ENCODE results near the gene DDX23.
A peak's percentile ranks its signal among the peaks of the same experiment; 100 is the strongest.
"Not testable (repeated sequence)": the region's sequence is repeated elsewhere in the genome, so short reads cannot be mapped to it uniquely, and the experiment has no call there.

Gene DDX23

DNA sequence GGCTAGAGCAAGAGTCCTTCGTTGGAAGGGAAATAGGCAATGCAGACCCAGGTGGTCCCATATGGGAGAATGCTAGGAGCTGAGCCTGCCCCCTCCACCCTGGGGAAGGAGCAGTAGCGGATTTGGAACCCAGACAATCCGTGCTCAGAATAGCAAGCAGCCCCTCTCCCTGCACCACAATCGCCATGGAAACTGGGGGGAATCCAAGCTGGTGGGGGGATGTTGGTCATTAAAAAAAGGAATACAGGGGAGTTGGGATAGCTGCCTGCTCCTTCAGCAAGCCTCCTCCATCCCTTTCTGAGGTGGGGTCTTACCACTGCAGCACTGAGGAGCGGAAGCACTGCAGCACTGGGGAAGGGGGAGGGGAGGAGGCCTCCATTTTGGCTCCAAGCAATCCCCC, 10.8 kb upstream of the DDX23 start:
- DNase-seq (ENCODE audit: low read depth) = no peak

DNA sequence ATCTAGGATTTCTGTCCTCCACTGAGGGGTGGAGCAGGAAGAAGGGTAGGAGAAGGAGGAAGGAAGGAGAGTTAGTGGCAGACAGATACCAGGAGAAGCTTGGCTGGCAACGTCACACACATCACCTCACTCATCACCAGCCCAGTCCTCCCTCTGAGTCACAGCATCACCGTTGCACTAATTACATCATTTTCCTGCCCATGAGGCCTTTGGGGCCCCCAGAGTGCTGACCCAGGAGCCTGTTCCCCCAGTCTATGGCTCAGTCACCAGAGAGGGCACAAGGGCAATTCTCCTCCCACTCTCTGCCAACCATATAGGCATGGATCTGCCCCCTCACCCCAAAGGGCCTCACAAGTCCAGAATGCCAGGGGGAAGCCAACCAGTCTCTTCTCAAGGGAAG, 9.1 kb upstream of the DDX23 start:
- no peak for DNase-seq (ENCODE audit: low read depth)

DNA sequence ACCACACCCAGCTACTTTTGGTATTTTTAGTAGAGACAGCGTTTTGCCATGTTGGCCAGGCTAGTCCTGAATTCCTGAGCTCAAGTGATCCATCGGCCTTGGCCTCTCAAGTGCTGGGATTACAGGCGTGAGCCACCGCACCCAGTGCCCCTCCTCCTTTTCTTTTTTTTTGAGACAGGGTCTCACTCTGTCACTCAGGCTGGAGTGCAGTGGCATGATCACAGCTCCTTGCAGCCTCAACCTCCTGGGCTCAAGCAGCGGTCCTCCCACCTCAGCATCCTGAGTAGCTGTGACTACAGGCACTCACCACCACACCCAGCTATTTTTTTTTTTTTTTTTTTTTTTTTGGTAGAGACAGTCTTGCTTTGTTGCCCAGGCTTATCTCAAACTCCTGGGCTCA, 8.3 kb upstream of the DDX23 start:
- not testable (repeated sequence) for DNase-seq (ENCODE audit: low read depth)

DNA sequence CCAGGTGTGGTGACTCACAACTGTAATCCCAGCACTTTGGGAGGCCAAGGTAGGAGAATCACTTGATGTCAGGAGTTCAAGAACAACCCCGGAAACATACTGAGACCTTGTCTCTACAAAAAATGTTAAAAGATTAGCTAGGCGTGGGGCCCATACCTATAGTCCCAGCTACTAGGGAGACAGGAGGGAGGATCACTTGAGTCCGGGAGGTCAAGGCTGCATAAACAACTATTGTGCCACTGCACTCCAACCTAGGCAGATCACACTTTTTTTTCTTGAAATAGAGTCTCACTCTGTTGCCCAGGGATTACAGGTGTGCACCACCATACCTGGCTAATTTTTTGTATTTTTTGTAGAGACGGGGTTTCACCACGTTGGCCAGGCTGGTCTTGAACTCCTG, 7.6 kb upstream of the DDX23 start:
- DNase-seq (ENCODE audit: low read depth) = no peak

DNA sequence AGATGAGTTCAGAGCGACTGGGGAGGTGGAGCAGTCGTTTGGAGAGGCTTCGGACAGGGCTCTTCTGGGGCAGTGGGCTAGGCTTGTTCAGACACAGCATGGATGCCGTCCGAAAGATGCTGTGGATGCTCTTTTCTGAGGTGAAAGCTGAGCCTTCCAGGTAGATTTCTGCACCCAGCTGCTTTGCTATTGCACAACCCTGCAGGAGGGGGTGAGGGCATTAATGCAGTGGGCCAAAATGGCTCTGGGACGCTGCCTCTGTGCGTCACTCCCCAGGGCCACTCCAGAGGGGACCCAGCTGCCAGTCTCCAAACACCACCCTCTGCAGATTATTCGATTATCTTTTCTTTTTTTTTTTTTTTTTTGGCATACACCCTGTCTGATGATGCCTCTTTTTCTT, 6.1 kb upstream of the DDX23 start:
- DNase-seq (ENCODE audit: low read depth) = no peak

DNA sequence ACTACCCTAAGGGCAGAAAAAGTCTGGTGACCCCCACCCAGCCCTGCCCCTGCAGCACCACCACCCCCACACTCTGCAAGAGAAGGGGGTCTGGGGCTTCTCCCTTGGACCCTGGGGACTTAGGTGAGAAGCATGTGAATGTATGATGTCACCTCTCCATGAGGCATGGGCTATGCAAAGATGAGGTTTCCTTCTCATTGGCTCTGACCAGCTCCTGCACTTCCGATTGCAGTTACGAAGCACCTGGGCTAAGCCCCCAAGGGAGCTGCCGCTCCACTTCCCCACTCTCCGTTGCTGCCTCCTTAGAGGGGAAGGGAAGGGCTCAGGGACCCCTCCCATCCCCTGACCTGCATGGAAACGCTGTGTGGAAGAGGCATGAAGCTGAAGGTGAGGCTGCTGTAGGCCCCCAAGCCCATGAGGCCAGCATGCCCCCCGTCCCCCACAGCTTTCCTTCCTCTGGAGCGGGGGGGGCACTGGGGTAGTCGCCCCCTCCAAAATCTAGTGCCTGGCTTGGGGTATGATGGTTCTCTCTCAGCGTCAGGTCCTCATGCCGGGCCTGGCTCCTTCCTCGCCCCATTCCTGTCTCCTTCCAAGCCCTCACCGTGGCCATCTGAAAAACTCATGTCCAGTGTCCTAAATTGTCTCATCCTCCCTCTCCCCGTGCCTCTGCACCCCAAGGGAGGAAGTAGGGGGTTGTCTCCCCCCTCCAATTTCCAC, 5.5 kb upstream of the DDX23 start:
- no peak for DNase-seq (ENCODE audit: low read depth)

DNA sequence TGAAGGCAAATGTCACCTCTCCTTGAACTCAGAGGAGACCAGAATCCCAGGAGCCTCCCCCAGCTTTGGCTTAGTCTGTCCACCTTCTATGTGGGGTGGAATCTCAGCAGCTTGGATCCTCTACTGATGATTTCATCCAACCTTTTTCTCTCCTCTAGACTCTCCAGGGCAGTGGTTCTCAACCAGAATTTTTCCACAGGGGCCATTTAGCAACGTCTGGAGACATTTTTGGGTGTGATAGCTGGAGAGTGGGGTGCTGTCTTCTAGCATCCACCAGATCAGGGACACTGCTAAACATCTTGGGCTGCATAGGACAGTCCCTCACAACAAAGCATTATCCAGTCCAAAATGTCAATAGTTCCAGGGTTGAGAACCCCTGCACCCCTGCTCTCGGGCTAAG, 4.4 kb upstream of the DDX23 start:
- no peak for DNase-seq (ENCODE audit: low read depth)

DNA sequence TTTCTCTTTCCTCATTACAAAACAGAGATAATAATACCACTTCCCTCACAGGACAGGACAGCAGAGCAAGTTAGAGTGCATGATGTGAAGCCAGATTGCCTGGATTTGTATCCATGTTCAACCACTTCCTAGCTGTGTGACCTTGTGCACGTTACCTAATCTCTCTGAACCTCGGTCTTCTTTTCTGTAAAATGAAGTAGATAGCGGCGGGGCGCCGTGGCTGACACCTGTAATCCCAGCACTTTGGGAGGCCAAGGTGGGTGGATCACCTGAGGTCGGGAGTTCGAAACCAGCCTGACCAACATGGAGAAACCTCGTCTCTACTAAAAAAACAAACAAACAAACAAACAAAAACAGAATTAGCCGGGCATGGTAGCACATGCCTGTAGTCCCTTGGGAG, 3.0 kb upstream of the DDX23 start:
- DNase-seq (ENCODE audit: low read depth) = not testable (repeated sequence)

DNA sequence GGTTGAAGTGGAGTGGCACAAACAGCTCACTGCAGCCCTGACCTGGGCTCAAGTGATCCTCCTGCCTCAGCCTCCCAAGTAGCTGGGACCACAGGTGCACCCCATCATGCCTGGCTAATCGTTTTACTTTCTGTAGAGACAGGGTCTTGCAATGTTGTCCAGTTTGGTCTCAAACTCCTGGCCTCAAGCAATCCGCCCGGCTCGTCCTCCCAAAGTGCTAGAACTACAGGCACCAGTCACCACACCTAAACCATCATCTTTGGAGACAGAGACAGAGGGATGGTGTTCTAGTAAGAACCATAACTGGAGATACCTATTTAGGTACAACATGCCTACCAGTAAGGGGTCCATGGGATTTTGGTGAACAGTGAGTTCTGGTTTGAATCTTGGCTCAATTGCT, 2.5 kb upstream of the DDX23 start:
- no peak for DNase-seq (ENCODE audit: low read depth)

DNA sequence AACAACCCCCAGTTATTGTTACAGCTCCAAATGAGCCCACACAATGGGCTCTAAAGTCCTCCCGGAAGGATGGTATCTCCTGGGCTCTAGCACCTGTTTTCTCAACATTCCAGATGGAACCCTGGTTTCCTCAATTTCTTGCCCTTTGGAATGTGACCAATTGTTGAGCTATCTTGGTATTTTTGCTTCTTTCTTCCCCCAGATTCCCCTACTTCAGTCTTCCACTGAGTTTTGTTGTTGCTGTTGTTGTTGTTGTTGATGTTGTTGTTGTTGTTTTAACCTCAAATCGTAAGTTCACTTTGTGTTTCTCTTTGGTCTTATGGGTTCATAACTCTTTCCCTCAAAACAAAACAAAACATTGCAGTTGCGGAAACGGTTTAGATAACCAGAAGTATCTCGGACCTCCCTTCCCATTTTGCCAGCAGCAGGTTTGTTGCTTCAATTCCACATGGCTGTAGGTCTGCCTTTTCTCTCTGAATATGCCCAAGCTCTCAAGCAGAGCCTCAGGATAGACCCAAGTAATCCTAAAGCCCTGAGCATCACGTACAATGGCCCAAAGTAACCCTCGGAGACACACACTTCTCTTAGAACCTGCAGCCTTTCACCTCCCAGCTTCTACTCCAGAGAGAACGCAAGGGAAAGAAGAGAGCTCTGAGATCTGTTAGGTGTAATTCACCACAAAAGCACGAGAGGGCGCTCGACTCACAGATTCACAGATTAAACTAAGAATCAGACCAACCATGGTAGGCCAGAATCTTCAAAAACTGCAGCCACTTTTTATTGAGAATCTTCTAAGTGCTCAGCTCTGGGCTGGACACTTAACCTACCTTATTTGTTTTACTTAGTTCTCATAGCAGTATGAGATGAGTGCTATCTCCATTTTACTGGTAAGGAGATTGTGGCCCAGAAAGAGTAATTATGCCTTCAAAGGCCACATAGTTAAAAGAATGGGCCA, 1.0 kb upstream of the DDX23 start:
- peak; percentile 89 for DNase-seq (ENCODE audit: low read depth)

DNA sequence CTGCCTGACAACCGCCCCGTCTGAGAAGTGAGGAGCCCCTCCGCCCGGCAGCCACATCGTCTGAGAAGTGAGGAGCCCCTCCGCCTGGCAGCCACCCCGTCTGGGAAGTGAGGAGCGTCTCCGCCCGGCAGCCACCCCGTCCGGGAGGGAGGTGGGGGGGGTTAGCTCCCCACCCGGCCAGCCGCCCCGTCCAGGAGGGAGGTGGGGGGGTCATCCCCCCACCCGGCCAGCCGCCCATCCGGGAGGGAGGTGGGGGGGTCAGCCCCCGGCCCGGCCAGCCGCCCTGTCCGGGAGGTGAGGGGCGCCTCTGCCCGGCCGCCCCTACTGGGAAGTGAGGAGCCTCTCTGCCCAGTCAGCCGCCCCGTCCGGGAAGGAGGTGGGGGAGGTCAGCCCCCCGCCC, 9.9 kb downstream of the DDX23 start:
- not testable (repeated sequence) for DNase-seq (ENCODE audit: low read depth)

DNA sequence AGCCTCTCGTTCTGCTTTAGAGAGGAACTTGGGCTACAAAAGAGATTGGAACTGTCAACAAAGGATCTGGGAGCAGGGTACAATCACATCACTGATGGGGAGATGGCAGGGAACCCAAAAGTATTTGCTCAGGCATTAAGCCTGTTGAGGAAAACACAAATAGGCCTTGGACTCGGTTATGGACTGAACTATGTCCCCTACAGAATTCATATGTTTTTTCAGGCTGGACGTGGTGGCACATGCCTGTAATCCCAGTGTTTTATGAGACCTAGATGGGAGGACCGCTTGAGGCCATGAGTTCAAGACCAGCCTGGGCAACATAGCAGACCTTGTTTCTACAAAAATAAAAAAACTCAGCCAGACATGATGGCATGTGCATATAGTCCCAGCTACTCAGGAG, 13.9 kb downstream of the DDX23 start:
- DNase-seq (ENCODE audit: low read depth) = no peak

DNA sequence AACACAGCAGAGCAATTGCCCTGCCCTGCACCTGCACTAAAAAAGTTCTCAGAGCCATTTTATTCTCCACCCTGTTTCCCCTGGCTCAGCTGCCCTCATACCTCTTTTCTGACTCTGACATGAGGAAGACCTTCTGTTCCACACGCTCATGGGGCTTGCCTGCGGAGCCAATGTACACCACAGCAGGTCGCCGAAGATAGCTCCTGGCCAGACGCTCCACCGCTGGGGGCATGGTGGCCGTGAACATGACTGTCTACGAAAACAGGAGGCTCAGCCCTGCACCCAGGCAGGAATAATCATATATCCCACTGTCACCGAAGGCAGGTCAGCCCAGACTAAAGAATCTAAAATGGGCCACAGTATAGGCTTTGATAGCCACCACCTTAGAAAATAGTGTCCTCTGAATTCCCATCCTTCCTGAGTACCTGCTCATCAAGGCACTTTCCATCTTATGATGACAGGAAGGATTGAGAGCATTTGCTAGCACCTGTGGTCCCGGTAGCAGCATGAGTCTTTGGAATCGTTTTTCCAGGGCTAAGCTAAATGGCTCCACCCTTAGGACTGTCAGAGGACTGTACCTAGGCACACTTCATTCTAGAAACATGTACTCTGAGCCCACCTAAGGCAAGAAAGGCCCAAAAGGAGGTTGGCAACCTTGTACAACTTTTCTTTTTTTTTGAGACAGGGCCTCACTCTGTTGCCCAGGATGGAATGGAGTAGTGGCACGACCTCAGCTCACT, 19.5 kb downstream of the DDX23 start:
- DNase-seq (ENCODE audit: low read depth) = no peak

DNA sequence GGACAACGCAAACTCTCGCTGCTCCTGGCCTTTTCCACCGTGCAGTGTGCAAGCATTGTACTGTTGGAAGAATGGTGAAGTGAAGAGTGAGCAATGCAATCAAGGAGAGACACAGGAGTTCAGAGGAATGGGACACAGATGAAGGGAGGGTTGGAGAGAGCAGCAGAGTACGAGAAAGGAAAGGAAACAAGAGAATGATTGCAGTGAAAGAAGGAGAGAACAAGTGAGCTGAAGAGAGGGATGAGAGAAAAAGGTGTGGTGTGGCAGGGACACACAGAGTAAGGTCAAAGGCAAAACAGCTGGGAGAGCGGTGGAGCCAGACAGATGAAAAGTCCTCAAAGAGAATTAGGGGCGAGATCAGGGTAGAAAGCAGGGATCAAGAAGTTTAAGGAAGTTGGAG, 20.7 kb downstream of the DDX23 start:
- no peak for DNase-seq (ENCODE audit: low read depth)

DNA sequence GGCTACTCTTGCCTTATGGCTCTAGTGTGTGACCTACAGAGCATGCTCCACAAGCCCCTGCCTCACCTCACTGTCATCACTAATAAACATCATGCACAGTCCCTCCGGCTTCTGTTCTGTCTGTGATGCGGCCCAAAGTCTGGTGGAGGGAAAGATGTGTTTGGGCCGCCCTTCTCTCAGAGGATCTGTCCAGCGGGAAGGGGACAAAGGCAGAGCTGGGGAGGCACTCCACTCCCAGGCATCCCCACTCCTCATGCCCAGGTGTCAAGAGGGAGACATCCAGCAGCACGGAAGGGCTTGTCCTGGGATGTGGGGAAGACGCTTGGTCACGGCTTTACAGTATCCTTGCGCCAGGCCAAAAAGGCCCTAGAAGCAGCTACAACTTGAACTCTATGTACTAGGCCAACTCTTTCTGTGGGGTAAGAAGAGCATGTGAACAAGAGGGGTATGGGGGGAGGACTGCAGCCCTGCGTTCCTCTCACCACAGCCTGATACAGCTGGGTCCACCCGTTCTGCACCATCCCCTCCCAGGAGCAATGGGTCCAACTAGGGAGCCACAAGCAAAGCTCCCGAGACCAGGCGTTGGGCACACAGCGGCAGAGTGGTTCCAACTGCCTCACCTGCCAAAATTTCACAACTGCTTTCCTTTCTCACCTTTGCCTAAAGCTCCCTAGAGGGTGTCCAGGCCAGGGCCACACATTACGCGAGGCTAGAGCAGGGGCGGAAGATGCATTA, 23.0 kb downstream of the DDX23 start:
- no peak for DNase-seq (ENCODE audit: low read depth)

DNA sequence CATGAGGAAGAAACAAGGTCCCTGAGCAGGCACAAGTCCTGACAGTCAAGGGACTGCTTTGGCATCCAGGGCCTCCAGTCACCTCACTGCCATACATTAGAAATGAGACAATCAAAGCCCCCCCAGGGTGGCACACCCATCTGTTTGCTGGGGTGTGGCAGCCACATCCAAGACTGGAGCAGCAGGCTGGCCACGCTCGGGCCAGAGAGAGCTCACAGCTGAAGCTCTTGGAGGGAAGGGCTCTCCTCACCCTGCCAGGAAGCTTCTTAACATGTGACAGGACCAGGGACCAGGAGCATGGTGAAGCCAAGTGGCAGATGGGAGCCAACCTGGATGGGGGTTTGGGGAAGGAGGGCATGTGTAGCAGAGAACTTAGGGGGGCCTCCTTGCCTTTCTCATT, 23.7 kb downstream of the DDX23 start:
- DNase-seq (ENCODE audit: low read depth) = no peak

DNA sequence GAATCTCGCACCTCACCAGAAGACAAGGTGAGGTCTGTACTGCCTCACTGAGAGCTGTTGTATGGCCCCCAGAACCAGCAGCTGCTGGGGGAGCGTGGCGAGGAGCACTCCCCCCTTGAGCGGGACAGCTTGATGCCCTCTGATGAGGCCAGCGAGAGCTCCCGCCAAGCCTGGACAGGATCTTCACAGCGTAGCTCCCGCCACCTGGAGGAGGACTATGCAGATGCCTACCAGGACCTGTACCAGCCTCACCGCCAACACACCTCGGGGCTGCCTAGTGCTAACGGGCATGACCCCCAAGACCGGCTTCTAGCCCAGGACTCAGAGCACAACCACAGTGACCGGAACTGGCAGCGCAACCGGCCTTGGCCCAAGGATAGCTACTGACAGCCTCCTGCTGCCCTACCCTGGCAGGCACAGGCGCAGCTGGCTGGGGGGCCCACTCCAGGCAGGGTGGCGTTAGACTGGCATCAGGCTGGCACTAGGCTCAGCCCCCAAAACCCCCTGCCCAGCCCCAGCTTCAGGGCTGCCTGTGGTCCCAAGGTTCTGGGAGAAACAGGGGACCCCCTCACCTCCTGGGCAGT, 24.4 kb downstream of the DDX23 start:
- DNase-seq (ENCODE audit: low read depth) = no peak

DNA sequence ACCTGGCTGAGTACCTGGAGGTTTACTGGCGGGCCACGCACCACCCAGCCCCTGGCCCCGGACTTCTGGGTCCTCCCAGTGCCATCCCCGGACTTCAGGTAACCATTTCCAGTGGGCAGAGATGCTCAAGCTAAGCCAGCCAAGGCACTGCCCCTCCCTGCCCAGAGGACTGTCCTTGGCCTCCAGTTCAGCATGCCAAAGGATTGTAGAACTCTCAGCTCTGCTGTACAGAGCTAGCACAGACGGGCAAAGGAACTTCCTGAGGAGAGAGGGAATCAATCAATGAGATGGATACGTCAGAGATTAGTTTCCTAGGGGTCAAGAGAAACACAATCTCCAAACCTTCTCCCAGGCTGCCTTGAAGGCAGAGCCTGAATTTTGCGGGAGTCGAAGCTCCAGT, 24.9 kb downstream of the DDX23 start:
- DNase-seq (ENCODE audit: low read depth) = no peak

DNA sequence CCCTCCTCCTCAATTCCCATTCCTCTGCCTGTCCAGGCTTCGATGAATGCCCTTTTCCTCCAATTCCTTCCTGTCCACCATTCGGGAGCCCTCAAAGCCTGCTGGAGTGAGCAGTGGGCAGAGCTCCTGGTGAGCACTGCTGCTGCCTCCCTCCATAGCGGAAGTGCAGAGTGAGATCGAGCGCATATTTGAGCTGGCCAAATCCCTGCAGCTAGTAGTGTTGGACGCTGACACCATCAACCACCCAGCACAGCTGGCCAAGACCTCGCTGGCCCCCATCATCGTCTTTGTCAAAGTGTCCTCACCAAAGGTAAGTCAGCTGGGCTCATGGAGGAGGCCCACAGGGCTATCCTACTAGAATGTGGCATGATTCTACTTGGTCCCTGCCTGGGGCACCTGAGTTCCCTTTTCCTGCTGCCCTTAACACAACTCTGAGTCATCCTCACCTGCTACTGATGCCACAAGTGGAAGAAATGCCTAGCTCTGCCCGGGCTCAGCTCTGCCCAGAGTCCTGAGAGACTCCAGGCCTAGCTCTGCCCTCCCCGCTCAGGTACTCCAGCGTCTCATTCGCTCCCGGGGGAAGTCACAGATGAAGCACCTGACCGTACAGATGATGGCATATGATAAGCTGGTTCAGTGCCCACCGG, 25.6 kb downstream of the DDX23 start:
- no peak for DNase-seq (ENCODE audit: low read depth)

DNA sequence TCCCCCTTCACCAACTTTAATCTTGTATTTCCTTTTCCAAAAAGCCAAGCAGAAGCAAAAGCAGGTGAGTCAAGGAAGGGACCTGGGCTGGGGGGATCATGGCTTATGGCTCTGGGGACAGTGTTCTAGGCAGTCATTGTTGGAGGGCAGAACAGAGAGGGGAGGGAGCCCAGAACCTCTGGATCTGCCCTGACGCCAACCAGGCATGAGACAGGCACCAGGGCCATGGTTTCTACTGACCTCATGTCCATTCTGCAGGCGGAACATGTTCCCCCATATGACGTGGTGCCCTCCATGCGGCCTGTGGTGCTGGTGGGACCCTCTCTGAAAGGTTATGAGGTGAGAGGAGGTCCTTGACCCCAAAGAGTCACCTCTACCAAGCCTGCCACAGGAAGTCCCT, 27.1 kb downstream of the DDX23 start:
- no peak for DNase-seq (ENCODE audit: low read depth)

DNA sequence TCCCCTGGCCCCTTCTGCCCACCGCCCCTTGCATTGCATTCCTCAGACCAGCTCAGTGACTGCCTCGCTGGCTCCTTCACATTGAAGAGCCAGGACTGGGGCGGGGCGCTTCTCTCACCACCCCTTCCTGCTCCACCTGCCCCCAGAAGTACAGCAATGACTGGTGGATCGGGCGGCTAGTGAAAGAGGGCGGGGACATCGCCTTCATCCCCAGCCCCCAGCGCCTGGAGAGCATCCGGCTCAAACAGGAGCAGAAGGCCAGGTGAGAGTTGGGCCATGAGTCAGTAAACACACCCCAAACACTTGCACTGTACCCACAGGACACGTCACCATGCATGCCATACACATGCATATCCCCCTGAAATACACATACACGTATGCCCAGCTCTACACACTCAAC, 27.9 kb downstream of the DDX23 start:
- DNase-seq (ENCODE audit: low read depth) = no peak
